RWPE1 (cell line): Measurements from ENCODE around the gene PCDHGB6.
"Not testable (repeated sequence)": the region's sequence is repeated elsewhere in the genome, so short reads cannot be mapped to it uniquely, and the experiment has no call there.

Source experiments
- CTCF ChIA-PET: fragments of 350-600 bp; sonication (Branson Sonifier 250); formaldehyde crosslinking; extraction: SDS; loops from one replicate; lab custom pipeline; 2021; lab: Yijun Ruan, JAX
- POLR2A ChIA-PET: fragments of 400-600 bp; formaldehyde crosslinking; extraction: SDS; loops from one replicate; lab custom pipeline; 2020; ENCODE audit warnings: antibody characterized with exemption; ENCODE audit not compliant: low non-redundant PET; lab: Yijun Ruan, JAX
- DNase-seq: peaks from one replicate; pipeline ENCODE4 v3.0.0; 2012; ENCODE audit warnings: low spot score
- H3K27ac ChIP-seq: fragments of 450-650 bp; 2 replicates; pipeline ENCODE4 v1.5.1; 2017
- TF ChIP-seq, protein P1 (sequence below): fragments of 450-650 bp; conservative IDR thresholded peaks from 2 replicates; pipeline ENCODE4 v1.5.1; 2017; ENCODE audit warnings: low read depth, mild to moderate bottlenecking

PCDHGB6 gene

DNA sequence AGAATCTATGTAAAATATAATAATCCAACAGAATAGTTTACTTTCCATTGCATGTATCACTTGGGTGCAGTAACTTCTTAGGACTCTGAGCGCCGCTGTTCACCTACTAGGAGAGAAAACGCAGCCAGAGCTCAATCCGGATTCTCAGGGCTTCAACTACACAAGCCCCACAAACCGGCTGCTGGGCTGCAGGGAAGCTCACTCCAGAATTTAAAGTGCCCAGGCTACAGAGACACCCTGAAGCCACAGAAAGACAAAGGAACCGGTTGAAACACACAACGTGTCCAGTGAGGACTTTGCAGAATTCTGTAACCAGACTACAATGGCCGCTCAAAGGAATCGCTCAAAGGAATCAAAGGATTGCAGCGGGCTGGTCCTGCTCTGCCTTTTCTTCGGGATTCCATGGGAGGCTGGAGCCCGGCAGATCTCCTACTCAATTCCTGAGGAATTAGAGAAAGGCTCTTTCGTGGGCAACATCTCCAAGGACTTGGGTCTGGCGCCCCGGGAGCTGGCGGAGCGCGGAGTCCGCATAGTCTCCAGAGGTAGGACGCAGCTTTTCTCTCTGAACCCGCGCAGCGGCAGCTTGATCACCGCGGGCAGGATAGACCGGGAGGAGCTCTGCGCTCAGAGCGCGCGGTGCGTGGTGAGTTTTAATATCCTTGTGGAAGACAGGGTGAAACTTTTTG is 5.2 kb downstream of the PCDHGB6 start, which contains the start of gene PCDHGA10:
TSS of gene PCDHGA10 (plus strand) at position 134 of the 686 bp plus-strand sequence. CDS start at position 323, 189 bp downstream.
- TF ChIP-seq, protein P1, sequence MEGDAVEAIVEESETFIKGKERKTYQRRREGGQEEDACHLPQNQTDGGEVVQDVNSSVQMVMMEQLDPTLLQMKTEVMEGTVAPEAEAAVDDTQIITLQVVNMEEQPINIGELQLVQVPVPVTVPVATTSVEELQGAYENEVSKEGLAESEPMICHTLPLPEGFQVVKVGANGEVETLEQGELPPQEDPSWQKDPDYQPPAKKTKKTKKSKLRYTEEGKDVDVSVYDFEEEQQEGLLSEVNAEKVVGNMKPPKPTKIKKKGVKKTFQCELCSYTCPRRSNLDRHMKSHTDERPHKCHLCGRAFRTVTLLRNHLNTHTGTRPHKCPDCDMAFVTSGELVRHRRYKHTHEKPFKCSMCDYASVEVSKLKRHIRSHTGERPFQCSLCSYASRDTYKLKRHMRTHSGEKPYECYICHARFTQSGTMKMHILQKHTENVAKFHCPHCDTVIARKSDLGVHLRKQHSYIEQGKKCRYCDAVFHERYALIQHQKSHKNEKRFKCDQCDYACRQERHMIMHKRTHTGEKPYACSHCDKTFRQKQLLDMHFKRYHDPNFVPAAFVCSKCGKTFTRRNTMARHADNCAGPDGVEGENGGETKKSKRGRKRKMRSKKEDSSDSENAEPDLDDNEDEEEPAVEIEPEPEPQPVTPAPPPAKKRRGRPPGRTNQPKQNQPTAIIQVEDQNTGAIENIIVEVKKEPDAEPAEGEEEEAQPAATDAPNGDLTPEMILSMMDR: no peak
- CTCF ChIA-PET: interaction anchor here (0.9 to 3.3 kb wide), 4 partner anchors 30 to 151 kb away, joined by 3 to 11 read pairs (median 4); partner anchors contain the start of genes PCDHGA7 and PCDHGB2
- no peak within 1 kb of the TSS for H3K27ac ChIP-seq
- DNase-seq: peak; percentile 29
- POLR2A ChIA-PET: no interaction called here

GRCh38 chr5:141413540-141414069 is 5.8 kb downstream of the PCDHGB6 start:
- H3K27ac ChIP-seq: no peak overlapping the region
- CTCF ChIA-PET: interaction anchor here (3.3 kb wide), 1 partner anchor 150 kb away, joined by 11 read pairs; no protein-coding TSS in a partner anchor
- POLR2A ChIA-PET: no interaction called here
- DNase-seq: no peak
- TF ChIP-seq, protein P1: no peak

DNA sequence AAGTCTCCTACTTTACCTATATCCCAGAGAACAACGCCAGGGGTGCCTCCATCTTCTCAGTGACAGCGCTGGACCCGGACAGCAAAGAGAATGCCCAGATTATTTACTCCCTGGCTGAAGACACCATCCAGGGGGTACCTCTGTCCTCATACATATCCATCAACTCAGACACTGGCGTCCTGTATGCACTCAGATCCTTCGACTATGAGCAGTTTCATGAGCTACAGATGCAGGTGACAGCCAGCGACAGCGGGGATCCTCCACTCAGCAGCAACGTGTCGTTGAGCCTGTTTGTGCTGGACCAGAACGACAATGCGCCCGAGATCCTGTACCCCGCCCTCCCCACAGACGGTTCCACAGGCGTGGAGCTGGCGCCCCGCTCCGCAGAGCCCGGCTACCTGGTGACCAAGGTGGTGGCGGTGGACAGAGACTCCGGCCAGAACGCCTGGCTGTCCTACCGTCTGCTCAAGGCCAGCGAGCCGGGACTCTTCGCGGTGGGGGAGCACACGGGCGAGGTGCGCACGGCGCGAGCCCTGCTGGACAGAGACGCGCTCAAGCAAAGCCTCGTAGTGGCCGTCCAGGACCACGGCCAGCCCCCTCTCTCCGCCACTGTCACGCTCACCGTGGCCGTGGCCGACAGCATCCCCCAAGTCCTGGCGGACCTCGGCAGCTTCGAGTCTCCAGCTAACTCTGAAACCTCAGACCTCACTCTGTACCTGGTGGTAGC is 6.9 kb downstream of the PCDHGB6 start:
- DNase-seq, POLR2A ChIA-PET, H3K27ac ChIP-seq: not testable (repeated sequence)
- CTCF ChIA-PET: interaction anchor here (0.5 to 3.3 kb wide), 2 partner anchors 23 to 149 kb away, joined by 4 to 11 read pairs; no protein-coding TSS in a partner anchor

DNA sequence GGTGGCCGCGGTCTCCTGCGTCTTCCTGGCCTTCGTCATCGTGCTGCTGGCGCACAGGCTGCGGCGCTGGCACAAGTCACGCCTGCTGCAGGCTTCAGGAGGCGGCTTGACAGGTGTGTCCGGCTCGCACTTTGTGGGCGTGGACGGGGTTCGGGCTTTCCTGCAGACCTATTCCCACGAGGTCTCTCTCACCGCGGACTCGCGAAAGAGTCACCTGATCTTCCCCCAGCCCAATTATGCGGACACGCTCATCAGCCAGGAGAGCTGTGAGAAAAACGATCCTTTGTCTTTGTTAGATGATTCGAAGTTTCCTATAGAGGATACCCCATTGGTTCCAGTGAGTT is 7.4 kb downstream of the PCDHGB6 start:
- CTCF ChIA-PET: interaction anchor here (0.6 kb wide), 1 partner anchor 152 kb away, joined by 3 read pairs; no protein-coding TSS in a partner anchor
- POLR2A ChIA-PET, DNase-seq, H3K27ac ChIP-seq: not testable (repeated sequence)

DNA sequence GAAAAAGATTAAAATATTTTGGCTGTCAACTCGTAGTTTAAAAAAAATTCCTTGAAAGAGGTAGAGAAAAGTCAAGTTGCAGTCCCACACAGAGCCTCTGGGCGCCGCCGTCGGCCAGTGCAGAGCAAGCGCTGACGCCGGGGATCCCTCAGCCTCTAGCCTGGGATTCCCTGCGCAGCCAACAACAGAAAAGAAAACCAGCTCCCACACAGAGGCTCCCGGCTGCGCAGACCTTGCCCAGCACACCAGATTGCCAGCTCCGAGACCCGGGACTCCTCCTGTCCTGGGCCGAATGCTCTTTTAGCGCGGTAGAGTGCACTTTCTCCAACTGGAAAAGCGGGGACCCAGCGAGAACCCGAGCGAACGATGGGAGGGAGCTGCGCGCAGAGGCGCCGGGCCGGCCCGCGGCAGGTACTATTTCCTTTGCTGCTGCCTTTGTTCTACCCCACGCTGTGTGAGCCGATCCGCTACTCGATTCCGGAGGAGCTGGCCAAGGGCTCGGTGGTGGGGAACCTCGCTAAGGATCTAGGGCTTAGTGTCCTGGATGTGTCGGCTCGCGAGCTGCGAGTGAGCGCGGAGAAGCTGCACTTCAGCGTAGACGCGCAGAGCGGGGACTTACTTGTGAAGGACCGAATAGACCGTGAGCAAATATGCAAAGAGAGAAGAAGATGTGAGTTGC is 9.8 kb downstream of the PCDHGB6 start, which contains the start of gene PCDHGB7:
TSS of gene PCDHGB7 (plus strand) at position 184 of the 679 bp plus-strand sequence. CDS start at position 367, 183 bp downstream.
- POLR2A ChIA-PET: not testable (repeated sequence)
- CTCF ChIA-PET: interaction anchor here (0.5 to 1.7 kb wide), 21 partner anchors 10 to 691 kb away, joined by 3 to 7 read pairs (median 3); partner anchors contain the start of genes PCDHB9, PCDHGA3, PCDHGA9 and PCDHGB6
- DNase-seq: peak; percentile 56
- peak within 1 kb of the TSS; percentile 48 for H3K27ac ChIP-seq
- TF ChIP-seq, protein P1: peak; percentile 82

- POLR2A ChIA-PET: no interaction called here
- CTCF ChIA-PET: interaction anchor here (0.6 kb wide), 1 partner anchor 105 kb away, joined by 3 read pairs; no protein-coding TSS in a partner anchor
- TF ChIP-seq, protein P1: no peak
- DNase-seq: no peak
- H3K27ac ChIP-seq: no peak overlapping the region
These were observed 11.5 kb downstream of the PCDHGB6 start for GRCh38 chr5:141419074-141419880.
